Body of pancreas (tissue), 4 donors: ENCODE results near the gene CSTPP1.
"Not testable (repeated sequence)": the region's sequence is repeated elsewhere in the genome, so short reads cannot be mapped to it uniquely, and the experiment has no call there.

ENCODE experiments used
- CTCF ChIP-seq, 7 experiments: fragments of 450-650 bp in 4 of 7; fragments of 200-600 bp in 3 of 7; sonication (generic) in 3 of 7; IDR thresholded peaks; one replicate each; pipeline ENCODE4 v1.5.1; 2016 to 2019; ENCODE audit warnings: antibody characterized with exemption in 7 of 7
- POLR2A ChIP-seq, 3 donors: fragments of 450-650 bp; IDR thresholded peaks; one replicate each; pipeline ENCODE4 v1.6.1; 2016; ENCODE audit warnings: antibody characterized with exemption in 3 of 3, mild to moderate bottlenecking in 2 of 3

GRCh38 chr11:47096871-47097270 lies 160.3 kb downstream of the CSTPP1 start:
- TF ChIP-seq CTCF, POLR2A (IDR thresholded peaks at IDR 0.05): not testable (repeated sequence)
